ENCODE data around the gene CSGALNACT2. TPM values are rescaled to one million over a fixed set of nuclear protein-coding genes. Genes with fewer than 3 reads are reported as not detected.

Gene CSGALNACT2
- total RNA-seq, 2 experiments from 2014 or later = 17.0 to 17.4 TPM

DNA sequence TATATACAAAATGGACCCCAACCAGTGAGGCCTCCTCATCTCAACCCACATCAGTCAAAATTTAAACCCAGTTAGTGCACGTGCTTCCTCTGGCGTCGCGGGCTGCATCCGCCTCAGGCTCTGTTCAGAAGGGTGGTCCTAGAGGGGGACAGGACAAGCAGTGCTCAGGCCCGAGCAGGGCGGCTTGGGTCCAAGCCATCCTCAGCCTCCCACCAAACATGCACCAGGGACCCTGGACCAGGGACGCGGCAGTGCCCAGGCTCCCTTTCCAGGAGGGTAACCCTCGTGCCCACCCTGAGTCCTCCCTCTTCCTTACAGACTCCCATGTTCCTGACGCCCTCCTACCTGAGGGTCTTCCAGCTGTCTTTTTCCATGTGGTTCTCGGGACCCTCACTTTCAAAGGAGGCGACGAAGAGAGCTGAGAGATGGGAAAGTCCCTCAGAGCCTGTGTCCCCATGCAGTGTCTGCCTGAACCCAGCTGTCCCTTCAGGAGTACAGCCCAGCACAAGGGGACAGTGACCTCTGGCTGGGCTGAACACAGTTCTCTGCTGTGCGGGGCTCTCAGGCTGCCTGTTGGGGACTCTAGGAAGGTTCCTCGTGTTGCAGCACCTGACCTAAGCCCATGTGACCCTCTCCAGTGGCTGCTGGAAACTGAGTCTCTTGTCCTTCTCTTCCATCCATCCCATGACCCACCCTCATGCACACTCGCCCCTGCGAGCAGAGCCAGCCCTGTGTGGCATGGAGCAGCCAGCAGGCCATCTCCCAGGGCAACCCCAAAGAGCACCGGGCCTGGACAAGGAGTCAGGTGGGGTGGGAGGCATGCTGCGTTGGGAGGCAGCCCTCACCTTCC is 58.1 kb downstream of the CSGALNACT2 start:
- ChIA-PET POLR2A (no interaction called here), CTCF (no interaction called here)

DNA sequence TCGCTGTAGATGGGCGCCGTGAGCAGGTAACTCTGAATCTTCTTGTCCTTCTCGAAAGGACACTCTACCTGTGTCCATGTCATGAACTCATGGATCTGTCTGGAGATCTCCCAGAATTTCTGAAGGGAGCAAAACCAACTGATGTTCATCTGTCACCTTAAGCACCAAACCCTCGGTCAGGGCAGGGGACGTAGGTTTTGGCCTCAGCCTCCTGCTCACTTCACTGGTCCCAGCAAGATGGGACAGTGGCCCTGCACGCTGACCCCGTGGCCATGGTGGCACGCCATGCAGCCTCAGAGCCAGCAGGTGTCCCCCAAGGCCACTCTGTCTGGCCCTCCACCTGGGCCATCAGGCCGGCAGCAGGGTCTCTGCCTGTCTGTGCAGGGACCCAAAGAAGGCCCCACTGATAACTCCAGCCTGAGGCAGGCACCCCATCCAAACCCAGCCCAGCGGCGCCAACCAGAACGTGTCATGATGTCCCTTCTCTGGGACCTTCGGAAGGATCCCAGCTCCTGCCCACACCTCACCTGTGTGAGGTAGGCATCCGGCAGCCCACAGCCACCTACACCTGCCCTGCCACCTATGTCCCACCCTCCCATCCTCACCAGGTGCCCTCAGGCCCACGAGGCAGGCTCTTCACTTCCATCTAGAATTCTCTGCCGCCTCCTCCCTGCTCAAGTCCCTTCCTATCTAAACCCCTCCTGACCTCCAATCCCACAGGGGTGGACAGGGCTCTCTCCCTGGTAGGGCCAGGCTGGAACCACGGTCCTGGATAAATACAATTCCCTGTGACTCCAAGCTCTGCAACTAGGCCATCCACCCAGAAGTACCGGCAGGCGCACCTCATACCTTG is 59.0 kb downstream of the CSGALNACT2 start:
- CTCF ChIA-PET = interaction anchor here (1.0 kb wide), 1 partner anchor 15 kb away, joined by 3 read pairs; no protein-coding TSS in a partner anchor
- POLR2A ChIA-PET = no interaction called here

DNA sequence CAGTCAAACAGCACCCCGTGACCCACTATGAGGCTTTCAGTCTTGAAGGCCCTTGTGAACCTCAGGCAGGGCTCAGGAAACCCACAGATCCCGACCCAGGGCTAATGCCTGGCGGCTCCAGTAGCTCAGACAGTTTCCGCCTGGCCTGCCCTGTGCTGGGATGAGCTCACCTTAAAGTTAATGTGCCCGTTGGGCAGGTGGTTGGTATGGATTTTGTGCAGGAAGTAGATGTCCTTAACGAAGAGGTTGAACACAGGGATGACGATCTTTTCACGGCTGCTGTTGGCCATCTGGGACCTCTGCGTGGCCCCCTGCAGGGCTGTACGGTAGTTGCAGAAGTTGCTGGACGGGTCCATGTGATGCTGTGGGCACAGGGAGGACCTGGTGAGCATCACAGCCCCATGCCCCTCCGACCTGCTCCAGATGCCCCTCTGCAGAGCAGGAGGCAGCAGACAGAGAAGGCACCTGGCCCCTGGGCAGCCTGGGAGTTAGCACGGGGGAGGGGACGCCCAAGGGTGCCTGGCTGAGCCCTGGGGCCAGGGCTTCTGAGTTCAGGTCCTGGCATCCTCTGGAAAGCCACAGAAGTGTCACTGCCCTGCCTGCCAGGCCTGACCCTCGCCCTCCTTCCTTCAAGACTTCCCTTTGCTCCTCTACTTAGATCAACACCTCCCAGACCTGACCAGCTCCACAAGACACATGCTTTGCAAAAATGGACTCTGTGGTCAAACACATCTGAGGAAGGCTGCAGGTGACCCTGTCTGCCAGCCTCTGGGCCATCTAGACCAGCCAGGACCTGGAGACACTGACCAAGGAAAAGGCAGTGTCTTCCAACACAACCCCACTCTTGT is 59.8 kb downstream of the CSGALNACT2 start:
- CTCF ChIA-PET = interaction anchor here (1.0 kb wide), 1 partner anchor 16 kb away, joined by 3 read pairs; no protein-coding TSS in a partner anchor
- POLR2A ChIA-PET = no interaction called here

DNA sequence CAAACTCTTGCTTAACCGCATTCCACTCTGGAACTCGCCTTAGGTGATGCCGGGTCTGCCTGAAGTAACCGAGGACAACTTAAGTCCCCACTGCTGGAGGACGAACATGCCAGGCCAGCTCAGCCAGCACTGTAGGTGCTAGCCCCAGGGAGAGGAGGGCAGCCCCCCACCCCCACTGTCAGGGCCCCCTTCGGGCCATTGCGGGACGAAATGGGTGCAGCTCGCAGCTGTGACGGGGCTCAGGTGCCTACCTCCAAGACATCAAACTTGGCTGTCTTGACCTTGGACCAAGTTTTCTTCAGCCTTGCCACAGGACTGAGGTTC is 60.4 kb downstream of the CSGALNACT2 start:
- POLR2A ChIA-PET = no interaction called here
- CTCF ChIA-PET = no interaction called here

DNA sequence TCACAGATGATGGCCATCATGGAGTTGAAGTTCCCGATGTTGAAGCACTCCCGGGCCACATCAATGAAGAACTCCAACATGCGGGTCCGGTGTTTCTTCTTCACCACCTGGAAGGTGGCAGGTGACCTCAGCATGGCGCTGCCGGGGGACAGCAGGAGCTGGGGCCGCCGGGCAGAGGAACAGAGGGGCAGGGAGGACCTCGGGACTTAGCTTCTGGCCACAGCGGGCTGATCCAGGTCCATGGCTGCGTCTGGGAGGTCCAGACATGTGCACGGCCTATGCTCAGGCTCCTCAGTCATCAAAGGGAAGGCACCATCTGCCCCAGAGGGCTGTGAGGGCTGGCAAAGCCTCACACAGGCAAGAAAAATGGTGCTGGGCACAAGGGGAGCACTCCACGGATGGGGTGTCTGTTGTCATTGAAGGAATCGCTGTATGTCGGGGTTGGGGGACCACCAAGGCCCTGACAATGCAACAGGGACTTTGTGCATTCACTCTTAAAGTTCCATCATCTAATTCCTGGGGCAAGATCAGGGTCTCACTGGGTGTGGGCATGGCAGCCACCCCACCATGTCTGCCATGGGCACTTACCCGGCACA is 60.9 kb downstream of the CSGALNACT2 start:
- ChIA-PET CTCF (no interaction called here), POLR2A (no interaction called here)

DNA sequence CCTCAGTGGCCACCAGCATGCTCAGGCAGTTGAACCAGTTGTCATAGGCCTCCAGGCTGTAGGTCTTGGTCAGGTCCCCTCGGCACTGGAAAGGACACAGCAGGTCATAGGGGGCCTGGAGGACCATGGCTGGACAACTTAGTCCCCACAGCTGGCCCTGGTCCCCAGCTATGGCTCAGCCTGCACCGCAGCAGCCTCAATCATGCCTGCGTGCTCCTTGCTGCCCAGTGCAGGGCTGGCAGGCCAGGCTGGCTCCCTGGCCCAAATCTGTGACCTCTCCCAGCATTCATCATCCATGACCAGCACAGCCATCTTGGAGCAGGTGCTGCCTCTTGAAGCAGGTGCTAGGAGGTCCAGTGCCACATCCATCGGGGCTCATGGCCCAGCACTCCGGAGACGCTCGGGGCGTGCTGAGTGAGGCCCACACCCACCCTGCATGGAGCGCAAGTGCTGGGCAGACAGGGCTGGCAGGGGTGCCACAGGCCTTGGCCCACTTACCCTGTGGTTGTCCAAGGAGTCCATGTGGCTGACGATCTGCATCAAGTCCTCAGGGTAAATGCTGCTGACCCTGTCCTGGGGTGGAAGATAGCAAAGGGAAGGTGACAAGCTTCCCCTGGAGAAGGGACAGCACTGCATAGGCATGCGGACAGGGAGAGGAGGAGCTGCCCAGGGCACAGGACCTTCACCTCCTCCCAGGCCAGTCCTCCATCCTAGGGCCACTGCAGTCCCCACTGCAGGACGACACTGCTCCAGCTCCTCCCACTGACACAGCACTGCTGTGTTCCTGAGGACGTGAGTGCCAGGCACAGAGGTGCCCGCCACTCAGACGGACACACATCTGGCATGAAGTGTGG is 61.7 kb downstream of the CSGALNACT2 start:
- POLR2A ChIA-PET = interaction anchor here (1.0 kb wide), 1 partner anchor 28 kb away, joined by 3 read pairs; no protein-coding TSS in a partner anchor
- CTCF ChIA-PET = no interaction called here

DNA sequence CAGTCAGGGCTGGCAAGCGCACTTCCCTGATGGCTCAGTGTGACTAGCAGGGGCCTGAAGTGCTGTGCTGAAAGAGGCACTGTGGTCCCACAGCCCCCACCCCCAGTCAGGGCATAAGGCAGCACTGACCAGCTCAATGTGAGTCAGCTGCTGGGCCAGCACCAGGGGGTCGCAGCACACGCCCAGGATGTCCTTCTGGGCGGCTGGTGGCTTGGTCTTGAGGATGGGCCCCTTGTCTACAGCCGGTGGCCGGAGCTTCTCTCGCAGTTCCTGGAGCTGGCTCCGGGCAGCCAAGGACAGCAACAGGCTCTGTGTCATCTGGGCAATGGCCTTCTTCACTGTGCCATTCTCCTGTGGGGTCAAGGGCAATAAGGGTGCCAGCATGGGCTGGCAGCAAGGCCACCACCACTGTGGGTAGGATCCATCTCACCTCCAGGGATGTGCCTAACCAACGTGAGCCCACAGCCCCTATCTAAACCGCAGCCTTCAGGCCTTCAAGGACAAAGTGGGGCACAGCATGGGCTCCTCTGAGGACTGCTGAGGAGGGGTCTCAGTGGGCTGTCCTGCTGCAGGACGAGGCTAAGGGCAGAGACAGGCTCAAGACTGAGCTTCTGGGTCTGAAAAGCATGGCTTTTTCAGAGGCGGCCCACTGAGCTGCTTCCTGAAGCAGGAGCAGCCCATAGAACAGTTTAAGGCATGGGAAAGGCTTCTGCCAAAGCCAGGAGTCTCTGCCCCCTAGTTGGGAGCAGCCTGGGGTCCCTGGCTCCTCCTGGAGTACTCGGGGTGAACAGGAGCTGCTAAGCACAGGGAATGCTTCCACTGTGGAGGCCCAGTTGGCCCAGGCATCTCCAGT is 62.5 kb downstream of the CSGALNACT2 start:
- POLR2A ChIA-PET = interaction anchor here (0.5 to 1.0 kb wide), 2 partner anchors 29 to 154 kb away, joined by 3 to 6 read pairs; no protein-coding TSS in a partner anchor
- CTCF ChIA-PET = interaction anchor here (1.2 to 2.4 kb wide), 2 partner anchors 55 to 96 kb away, joined by 3 to 11 read pairs; no protein-coding TSS in a partner anchor

DNA sequence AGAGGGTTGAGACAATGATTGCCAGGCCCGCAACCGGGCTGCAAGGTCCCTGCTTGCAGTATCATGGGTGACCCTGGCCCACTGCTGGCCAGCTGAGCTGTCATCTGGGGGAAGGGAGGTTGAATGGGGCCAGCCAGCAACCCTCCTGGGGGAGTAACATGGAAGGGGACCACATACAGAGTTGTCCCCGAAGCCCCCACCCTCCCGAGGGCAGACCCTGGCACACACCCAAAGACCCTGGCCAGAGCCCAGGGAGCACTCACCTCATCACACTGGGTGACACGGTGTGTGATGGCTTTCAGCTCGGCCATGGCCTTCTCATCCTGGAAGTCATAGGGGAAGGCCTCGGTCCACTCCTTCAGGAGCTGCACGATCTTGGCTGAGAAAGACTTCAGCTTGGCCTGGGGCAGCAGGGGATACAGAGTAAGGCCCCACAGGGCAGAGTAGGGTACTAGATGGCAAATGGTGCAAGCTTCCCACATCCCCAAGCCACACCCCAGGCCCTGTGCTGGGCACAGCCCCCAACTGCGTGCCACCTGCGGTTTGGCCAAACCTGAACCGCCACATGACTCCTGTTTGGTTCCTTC is 63.4 kb downstream of the CSGALNACT2 start:
- ChIA-PET CTCF (interaction anchor here (0.8 to 2.4 kb wide), 12 partner anchors 8 to 260 kb away, joined by 3 to 11 read pairs (median 3); no protein-coding TSS in a partner anchor), POLR2A (no interaction called here)

DNA sequence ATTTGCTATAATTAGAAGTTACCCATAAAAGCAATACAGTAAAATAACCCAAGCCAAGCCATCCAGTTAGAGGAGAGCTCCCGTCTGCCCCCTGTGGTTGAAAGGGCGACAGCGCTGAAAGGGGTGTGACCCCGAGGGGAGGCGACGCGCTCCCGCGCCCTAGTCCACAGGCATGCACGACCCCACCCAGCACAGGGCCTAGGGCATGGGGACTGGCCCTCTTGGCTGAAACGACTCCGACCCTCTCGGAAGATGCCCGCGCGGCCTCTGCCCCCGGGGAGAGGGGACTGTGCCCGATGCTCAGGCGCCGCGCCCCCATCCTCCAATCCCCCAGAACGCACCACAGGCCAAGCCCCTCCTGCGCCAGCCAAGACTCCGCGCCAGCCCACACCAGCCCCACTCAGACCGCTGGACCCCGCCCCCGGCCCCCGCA is 64.0 kb downstream of the CSGALNACT2 start:
- POLR2A ChIA-PET = no interaction called here
- CTCF ChIA-PET = interaction anchor here (0.8 to 2.4 kb wide), 11 partner anchors 8 to 259 kb away, joined by 3 to 11 read pairs (median 3); no protein-coding TSS in a partner anchor

DNA sequence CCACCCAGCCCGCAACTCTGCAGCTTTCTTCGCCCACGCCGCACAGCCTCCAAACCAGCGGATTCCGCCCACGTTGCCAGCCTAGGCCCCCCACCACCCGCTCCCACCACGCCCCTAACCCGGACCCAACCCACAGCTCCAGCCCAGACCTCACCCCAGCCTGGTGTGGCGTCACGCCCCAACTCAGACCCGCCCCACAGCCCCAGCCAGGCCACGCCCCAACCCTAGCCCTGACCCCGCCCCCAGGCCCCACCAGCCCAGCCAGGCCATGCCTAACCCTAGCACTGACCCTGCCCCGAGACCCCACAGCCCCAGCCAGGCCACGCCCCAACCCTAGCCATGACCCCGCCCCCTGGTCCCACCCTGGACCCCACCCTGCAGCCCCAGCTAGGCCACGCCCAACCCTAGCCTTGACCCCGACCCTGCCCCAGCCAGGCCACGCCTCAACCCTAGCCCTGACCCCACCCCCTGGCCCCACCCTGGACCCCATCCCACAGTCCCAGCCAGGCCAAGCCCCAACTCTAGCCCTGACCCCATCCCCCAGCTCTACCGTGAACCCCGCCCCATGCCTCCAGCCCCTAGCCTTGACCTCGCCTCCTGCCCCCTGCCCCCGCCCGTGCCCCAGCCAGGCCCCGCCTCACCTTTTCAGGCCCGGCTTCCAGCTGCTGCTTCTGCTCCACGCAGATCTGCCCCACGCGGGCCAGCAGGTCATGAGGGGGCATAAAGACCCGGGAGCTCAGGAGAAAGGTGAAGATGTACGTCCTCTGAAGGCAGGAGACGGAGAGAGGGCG is 64.6 kb downstream of the CSGALNACT2 start:
- ChIA-PET POLR2A (interaction anchor here (0.9 kb wide), 1 partner anchor 65 kb away, joined by 4 read pairs; the partner anchor contains the start of gene CSGALNACT2), CTCF (interaction anchor here (0.9 to 2.4 kb wide), 10 partner anchors 8 to 259 kb away, joined by 3 to 11 read pairs (median 3); no protein-coding TSS in a partner anchor)

DNA sequence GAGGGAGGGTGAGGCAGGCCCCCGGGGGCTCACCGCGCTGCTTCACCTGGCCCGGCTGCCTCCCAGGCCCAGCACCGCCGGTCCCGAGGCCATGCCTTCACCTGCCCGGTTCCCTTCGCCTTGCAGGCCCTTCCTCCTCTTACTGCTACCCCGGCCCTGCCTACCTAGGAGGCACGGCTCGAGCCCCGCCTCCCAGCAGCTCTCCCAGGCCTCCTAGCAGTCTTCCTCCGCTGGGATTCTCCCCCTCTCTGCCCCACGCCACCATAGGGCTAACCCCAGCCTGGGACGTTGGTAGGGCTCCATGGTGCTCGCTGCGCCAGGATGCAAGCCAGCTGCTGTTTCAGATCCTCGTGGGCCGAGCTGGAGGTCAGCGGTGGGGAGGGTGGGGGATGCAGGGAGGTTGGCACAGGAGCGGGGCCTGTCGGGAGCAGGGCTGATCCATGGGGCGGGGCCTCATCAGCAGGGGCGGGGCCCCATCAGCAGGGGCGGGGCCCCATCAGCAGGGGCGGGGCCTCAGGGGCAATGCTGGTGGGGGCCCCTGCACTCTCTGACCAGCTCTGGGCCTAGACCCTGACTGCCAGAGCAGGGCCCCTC is 65.3 kb downstream of the CSGALNACT2 start:
- POLR2A ChIA-PET = interaction anchor here (0.9 kb wide), 1 partner anchor 66 kb away, joined by 4 read pairs; the partner anchor contains the start of gene CSGALNACT2
- CTCF ChIA-PET = interaction anchor here (0.9 to 3.3 kb wide), 6 partner anchors 8 to 55 kb away, joined by 3 to 21 read pairs (median 5); no protein-coding TSS in a partner anchor

DNA sequence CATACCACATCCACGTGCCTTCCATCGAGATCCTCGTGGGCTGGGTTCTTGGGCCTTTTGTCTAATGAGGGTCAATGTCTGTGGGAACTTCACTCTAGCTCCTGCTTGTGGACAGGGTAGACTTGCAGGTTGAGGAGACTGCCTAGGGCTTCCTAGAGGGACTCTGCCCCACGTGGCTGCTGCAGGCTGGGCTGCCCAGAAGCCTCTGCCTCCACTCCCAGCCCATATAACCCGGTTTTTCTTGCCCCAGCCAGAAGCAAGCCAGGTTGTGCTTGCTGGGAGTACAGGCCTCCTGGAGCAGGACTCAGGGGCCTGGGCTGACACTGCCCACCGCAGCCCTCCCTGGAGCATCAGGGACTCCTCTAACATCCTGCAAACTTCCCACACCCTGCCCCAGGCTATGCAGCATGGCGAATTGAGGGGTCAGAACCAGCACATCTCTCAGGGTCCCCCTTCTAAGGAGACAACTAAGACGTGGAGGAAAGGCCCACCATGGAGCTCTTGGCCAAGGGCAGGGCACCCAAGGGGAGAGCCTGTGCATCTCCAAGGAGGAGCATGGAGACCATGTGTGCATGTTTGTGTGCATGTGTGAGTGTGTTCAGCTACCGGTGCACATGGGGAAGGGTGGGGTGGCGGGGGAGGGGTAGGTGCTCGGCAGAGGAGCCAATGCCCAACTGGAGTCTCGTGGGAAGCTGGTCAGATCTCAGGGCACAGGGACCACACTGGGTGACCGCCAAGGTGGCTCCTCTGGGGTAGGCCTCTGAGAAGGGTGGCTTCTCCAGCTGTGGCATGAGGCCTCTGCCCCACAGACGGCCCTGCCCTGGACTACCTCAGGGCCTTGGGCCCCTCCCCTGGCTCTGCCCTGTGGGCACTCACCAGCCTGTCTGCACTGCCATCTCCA is 66.0 kb downstream of the CSGALNACT2 start:
- POLR2A ChIA-PET = interaction anchor here (0.9 kb wide), 1 partner anchor 66 kb away, joined by 4 read pairs; the partner anchor contains the start of gene CSGALNACT2

DNA sequence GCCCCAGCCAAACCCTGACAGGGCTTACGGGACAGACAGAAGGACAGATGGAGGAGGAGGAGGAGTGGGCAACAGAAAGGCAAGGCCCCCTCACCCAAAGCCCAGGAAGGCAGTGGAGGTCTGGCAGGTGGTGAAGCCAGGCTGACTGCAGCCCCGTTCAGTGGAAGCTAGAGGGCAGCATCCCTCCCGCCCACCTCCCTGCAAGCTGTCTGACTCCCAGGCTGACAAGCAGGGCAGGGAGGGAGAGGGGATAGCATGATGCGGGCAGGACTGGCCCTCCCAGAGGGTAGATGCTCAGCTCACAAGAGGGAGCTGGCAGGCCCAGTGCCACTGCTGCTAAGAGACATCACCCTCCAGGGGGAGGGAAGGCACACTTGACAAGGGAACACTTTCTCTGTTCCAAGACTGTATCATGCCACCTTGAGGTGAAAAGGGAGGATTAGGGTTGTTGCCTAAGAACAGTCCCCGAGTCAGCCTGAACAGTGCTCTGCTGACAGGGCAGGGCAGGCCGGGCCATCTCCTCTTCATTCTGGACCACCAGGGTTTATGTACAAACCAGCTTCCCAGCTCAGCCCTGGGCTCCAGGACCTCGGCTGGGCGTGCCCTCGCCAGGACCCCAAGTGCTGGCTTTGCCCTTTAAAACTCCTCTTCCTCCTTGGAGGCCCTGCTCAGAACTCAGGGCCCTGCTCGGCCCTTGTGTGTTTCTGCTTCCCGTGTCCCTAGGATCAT is 66.9 kb downstream of the CSGALNACT2 start:
- ChIA-PET CTCF (interaction anchor here (0.5 to 3.3 kb wide), 20 partner anchors 10 to 393 kb away, joined by 3 to 21 read pairs (median 4); no protein-coding TSS in a partner anchor), POLR2A (no interaction called here)

More for the DNA sequence above, 66.0 kb downstream of the CSGALNACT2 start:
- CTCF ChIA-PET = interaction anchor here (0.5 to 3.3 kb wide), 17 partner anchors 9 to 394 kb away, joined by 3 to 21 read pairs (median 4); no protein-coding TSS in a partner anchor
